HG03432 (cell line): ENCODE data around the gene GRK5.
"Not testable (repeated sequence)": the region's sequence is repeated elsewhere in the genome, so short reads cannot be mapped to it uniquely, and the experiment has no call there.

Source experiments
- ATAC-seq: cut with Tn5 transposase; IDR thresholded peaks from one replicate; pipeline ENCODE4 v1.9.1; 2021; ENCODE audit warnings: mild to moderate bottlenecking, moderate library complexity; ENCODE audit not compliant: unreplicated experiment

The GRK5 gene

GRCh38 chr10:119221201-119221600 is 13.8 kb downstream of the GRK5 start:
- ATAC-seq = no peak

- ATAC-seq = no peak
Measured at GRCh38 chr10:119221666-119222065, 14.3 kb downstream of the GRK5 start.

GRCh38 chr10:119222537-119222936 is 15.2 kb downstream of the GRK5 start:
- ATAC-seq = no peak

- no peak for ATAC-seq
Measured at GRCh38 chr10:119222966-119223386, 15.6 kb downstream of the GRK5 start.

- no peak for ATAC-seq
Measured at GRCh38 chr10:119225083-119225658, 17.8 kb downstream of the GRK5 start.

GRCh38 chr10:119227825-119228224 is 20.5 kb downstream of the GRK5 start:
- ATAC-seq = no peak

- ATAC-seq = no peak
Measured at GRCh38 chr10:119231654-119232053, 24.3 kb downstream of the GRK5 start.

- ATAC-seq = not testable (repeated sequence)
Measured at GRCh38 chr10:119232439-119232838, 25.1 kb downstream of the GRK5 start.

- ATAC-seq = no peak
Measured at GRCh38 chr10:119233123-119233820, 25.9 kb downstream of the GRK5 start.

GRCh38 chr10:119233821-119234220 is 26.4 kb downstream of the GRK5 start:
- no peak for ATAC-seq

GRCh38 chr10:119235356-119235755 is 28.0 kb downstream of the GRK5 start:
- peak; percentile 39 for ATAC-seq

GRCh38 chr10:119237722-119238436 is 30.5 kb downstream of the GRK5 start:
- ATAC-seq = no peak

- ATAC-seq = no peak
Measured at GRCh38 chr10:119238577-119238976, 31.2 kb downstream of the GRK5 start.

GRCh38 chr10:119239015-119239414 is 31.6 kb downstream of the GRK5 start:
- ATAC-seq = not testable (repeated sequence)

- ATAC-seq = not testable (repeated sequence)
Measured at GRCh38 chr10:119239630-119240029, 32.3 kb downstream of the GRK5 start.

GRCh38 chr10:119241066-119241465 is 33.7 kb downstream of the GRK5 start:
- ATAC-seq = no peak

- ATAC-seq = no peak
Measured at GRCh38 chr10:119242186-119242585, 34.8 kb downstream of the GRK5 start.

- no peak for ATAC-seq
Measured at GRCh38 chr10:119243488-119243887, 36.1 kb downstream of the GRK5 start.

GRCh38 chr10:119243967-119244366 is 36.6 kb downstream of the GRK5 start:
- ATAC-seq = no peak

- ATAC-seq = no peak
Measured at GRCh38 chr10:119245272-119245671, 37.9 kb downstream of the GRK5 start.

- ATAC-seq = no peak
Measured at GRCh38 chr10:119246862-119247549, 39.6 kb downstream of the GRK5 start.

- ATAC-seq = no peak
Measured at GRCh38 chr10:119247550-119247894, 40.2 kb downstream of the GRK5 start.
